GM18861 (cell line): ENCODE results near the gene FRMD4A.
"Not testable (repeated sequence)": the region's sequence is repeated elsewhere in the genome, so short reads cannot be mapped to it uniquely, and the experiment has no call there.

Experiments used
- ATAC-seq: cut with Tn5 transposase; IDR thresholded peaks from one replicate; pipeline ENCODE4 v1.9.1; 2021; ENCODE audit not compliant: unreplicated experiment

FRMD4A gene

GRCh38 chr10:13924040-13924725 lies 406.5 kb downstream of the FRMD4A start:
- no peak for ATAC-seq

GRCh38 chr10:13922586-13922985 lies 408.1 kb downstream of the FRMD4A start:
- ATAC-seq = no peak

DNA sequence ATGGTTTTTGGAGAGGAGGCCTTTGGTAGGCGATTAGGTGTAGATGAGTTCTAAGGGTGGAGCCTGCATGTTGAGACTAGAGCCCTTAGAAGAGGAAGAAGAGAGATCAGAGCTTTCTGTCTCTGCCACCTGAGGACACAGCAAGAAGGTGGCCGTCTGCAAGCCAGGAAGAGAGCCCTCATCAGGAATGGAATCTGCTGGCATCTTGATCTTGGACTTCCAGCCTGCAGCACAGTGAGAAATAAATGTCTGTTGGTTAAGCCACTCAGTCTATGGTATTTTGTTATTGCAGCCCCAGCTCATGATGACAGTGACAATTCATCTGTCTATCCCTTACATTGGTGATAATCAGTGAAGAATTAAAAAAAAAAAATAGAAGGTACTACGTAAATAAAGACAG lies 408.8 kb downstream of the FRMD4A start:
- no peak for ATAC-seq

GRCh38 chr10:13921131-13921530 lies 409.6 kb downstream of the FRMD4A start:
- ATAC-seq = not testable (repeated sequence)

DNA sequence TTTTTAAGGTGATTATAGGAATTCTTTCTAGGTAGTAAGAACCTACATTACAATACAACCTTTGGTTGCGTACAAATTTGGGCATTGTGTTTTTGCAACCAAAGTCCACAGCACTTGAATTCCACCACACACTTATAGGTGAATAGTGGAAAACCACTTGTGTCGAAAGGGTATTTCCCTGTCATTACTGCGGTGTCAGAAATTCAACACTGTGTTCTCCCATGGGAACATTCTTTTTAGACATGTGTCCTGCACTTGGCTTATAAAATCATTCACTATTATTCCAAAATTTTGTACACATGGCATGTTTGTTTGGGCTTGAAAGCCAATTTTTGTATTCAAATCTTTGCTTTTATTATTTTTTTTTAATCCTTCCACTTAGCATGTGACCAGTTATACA lies 410.3 kb downstream of the FRMD4A start:
- ATAC-seq = no peak

- no peak for ATAC-seq
Measured at GRCh38 chr10:13920031-13920430, 410.7 kb downstream of the FRMD4A start.

DNA sequence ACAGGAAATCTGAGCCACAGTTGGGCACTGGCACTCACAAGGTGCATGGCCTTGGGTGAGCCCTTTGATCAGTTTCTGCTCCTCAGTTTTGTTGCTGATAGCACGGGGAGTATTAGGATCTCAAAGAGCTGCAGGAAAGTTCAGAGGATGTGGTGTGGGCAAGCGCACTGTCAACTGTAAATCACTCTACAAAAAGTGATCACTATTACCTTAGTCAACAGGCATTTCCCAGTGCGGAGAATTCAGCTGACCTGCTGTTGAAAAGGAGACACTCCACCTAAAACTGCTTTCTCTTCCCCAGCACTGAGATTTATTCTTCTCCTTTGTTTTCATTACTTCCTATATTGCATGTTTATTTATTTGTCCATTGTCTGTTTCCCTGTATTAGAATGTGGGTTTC lies 412.9 kb downstream of the FRMD4A start:
- ATAC-seq = no peak

DNA sequence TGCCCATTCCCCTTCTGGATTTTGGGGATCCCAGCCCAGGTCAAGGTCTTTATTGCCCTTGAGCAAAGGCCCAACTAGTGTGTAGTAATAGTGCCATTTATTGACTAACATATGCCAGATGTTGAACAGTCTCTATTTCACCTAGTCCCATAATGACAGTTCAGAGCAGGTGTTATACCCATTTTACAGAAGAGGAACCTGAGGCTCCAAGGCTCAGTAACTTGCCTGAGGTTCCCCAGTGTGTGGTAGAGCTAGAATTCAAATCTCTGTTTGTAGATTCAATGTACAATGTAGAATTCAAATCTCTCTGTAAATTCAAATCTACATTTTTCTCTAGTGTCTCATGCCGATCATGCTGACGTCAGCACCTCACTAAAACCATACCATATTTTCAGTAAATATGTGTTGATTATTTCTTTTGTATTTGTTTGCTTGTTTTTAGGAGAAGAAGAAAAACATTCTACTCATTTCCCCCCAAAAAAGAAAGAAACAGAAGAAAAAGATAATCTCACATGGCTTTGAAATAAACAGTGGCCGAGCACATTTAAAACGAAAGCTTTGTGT lies 414.3 kb downstream of the FRMD4A start:
- ATAC-seq = no peak

- no peak for ATAC-seq
Measured at GRCh38 chr10:13915710-13916109, 415.0 kb downstream of the FRMD4A start.

- ATAC-seq = no peak
Measured at GRCh38 chr10:13913897-13914296, 416.8 kb downstream of the FRMD4A start.

- no peak for ATAC-seq
Measured at GRCh38 chr10:13911821-13912520, 418.8 kb downstream of the FRMD4A start.

DNA sequence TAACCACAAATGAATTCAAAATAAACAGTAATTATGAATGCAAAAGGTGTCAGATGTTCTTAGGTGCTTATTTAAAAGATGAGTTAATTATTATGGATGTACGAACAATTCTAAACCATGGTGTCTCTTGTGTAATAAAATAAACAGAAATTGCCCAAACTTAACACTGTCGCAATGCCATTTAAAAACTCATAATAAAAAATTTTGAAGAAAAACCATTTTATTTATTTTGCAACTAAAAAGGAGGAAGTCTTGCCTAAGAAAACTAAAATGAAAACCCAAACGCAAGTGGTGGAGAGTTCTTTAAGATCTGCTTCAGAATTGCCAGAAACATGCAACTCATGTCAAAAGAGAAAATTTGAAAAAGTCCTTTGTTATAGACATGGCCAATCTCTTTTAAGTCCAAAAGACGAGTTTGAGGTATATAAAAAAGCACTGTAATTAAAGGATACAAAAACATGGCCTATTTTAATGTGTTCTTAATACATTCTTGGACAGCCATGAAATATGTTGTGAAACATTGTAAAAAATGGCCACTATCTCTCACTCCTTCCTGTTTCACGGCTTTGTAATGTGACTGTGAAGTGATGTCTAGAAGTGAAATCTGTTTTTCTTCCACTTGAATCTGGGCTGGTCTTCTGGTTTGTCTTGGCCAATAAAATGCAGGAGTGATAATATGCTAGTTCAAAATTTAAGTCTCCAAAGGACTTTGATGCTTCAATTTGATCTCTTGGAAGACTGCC lies 421.0 kb downstream of the FRMD4A start:
- ATAC-seq = no peak

DNA sequence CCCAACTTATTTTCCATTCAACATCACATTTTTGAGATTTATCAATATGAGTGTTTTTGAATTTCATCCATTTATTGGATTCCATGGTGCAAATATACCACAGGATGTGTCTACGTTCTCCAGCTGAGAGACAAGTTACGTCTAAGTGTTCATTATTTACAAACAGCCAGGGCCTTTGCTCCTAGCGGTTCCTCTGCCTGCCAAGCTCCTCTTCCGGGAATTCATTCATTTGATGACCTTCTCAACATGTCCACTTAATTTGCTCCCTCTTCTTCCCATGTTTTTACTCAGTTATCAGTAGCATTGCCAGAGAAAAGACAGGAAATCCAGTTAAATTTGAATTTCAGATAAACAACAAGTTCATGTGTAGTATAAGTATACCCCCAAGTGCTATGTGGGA lies 422.2 kb downstream of the FRMD4A start:
- no peak for ATAC-seq

GRCh38 chr10:13907570-13907969 lies 423.2 kb downstream of the FRMD4A start:
- no peak for ATAC-seq

- no peak for ATAC-seq
Measured at GRCh38 chr10:13905281-13905680, 425.4 kb downstream of the FRMD4A start.

DNA sequence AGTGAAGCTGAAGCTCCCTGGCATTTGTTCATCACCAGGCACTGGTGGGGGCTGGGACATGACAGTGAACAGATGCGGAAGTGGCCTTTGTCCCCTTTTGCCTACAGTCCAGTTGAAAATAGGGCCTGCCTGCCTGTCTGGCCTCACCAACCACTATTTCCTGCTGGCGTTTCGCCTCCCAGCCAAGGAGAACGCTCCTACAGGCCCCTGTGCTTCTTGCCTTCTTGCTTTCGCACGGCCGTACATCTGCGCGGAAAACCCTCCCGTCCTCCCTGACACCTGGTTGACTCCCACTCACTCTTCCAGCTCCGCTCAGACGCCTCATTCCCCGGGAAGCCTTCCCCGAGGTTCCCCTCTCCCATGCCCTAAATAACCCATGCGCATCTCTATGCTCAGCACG lies 426.7 kb downstream of the FRMD4A start:
- ATAC-seq = no peak

- ATAC-seq = no peak
Measured at GRCh38 chr10:13902868-13903587, 427.7 kb downstream of the FRMD4A start.

DNA sequence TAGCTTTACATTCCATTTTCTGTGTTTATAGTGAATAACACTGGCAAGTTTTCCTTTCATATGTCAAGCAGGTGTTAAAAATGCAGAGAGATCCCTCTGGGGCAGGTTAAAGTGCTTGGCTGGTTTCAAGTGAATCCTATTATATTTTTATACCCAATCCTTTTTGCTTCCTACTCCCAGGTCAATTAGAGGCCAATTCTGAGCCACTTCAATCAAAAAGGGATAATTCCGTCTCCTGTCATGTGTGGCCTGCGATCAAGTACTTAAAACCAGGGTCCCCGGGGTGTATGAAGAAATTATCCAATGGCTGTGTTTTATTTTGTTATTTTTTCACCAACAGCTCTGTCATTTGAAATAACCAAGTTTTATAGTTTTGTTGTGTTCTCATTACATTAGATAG lies 430.8 kb downstream of the FRMD4A start:
- ATAC-seq = no peak

DNA sequence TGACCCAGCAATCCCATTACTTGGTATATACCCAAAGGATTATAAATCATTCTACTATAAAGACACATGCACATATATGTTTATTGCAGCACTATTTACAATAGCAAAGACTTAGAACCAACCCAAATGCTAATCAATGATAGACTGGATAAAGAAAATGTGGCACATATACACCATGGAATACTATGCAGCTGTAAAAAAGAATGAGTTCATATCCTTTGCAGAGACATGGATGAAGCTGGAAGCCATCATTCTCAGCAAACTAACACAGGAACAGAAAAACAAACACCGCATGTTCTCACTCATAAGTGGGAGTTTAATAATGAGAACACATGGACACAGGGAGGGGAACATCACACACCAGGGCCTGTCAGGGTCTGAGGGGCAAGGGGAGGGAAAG lies 434.6 kb downstream of the FRMD4A start:
- ATAC-seq = not testable (repeated sequence)

- no peak for ATAC-seq
Measured at GRCh38 chr10:13894412-13895093, 436.2 kb downstream of the FRMD4A start.
